SH-SY5Y (cell line): ENCODE measurements around the gene RAB24.

ENCODE experiments used
- GATA2 ChIP-seq: IDR thresholded peaks from 2 replicates; pipeline ENCODE4 v1.6.1; 2011; ENCODE audit warnings: mild to moderate bottlenecking, low read depth, low read length
- GATA3 ChIP-seq: IDR thresholded peaks from 2 replicates; pipeline ENCODE4 v1.6.1; 2011; ENCODE audit warnings: low read depth, mild to moderate bottlenecking, low read length, moderate library complexity

GRCh38 chr5:177261510-177261909 is 42.0 kb downstream of the RAB24 start:
- TF ChIP-seq GATA3 (no peak), GATA2 (no peak)
